Trophoblast cell (in vitro differentiated cells and primary cell): ENCODE measurements around the gene RADIL.

Source experiments
- DNase-seq, 2 donors: peaks; one replicate each; pipeline ENCODE4 v3.0.0-alpha.2; 2016
- H2AFZ ChIP-seq: 2 replicates; pipeline ENCODE4 v1.6.1; 2013; ENCODE audit warnings: low read length, moderate library complexity, mild to moderate bottlenecking; ENCODE audit not compliant: insufficient read depth, poor library complexity
- H2AK5ac ChIP-seq: 2 replicates; pipeline ENCODE4 v1.6.1; 2013; ENCODE audit warnings: mild to moderate bottlenecking, low read length
- H2BK120ac ChIP-seq: 2 replicates; pipeline ENCODE4 v1.6.1; 2013; ENCODE audit warnings: low read length, mild to moderate bottlenecking, moderate library complexity; ENCODE audit not compliant: insufficient read depth, poor library complexity
- H2BK12ac ChIP-seq: 2 replicates; pipeline ENCODE4 v1.6.1; 2013; ENCODE audit warnings: mild to moderate bottlenecking, low read length, moderate library complexity
- H2BK5ac ChIP-seq: 2 replicates; pipeline ENCODE4 v1.6.1; 2013; ENCODE audit warnings: low read length, low read depth, moderate library complexity, mild to moderate bottlenecking; ENCODE audit not compliant: poor library complexity
- H3K14ac ChIP-seq: 2 replicates; pipeline ENCODE4 v1.6.1; 2013; ENCODE audit warnings: mild to moderate bottlenecking, low read length
- H3K18ac ChIP-seq: 2 replicates; pipeline ENCODE4 v1.6.1; 2013; ENCODE audit warnings: mild to moderate bottlenecking, low read length
- H3K23ac ChIP-seq: 2 replicates; pipeline ENCODE4 v1.6.1; 2013; ENCODE audit warnings: low read length
- H3K27ac ChIP-seq: 2 replicates; pipeline ENCODE4 v1.5.1; 2013; ENCODE audit warnings: low read depth, mild to moderate bottlenecking, inconsistent platforms, low read length, moderate library complexity
- H3K27me3 ChIP-seq: 2 replicates; pipeline ENCODE4 v1.6.1; 2013; ENCODE audit warnings: inconsistent platforms, mild to moderate bottlenecking, low read length, moderate library complexity; ENCODE audit not compliant: insufficient read depth
- H3K36me3 ChIP-seq, 2 experiments: 1 replicate in 1 of 2; 2 replicates in 1 of 2; pipeline ENCODE4 v1.6.1; 2013; ENCODE audit warnings: low read length in 2 of 2, mild to moderate bottlenecking in 2 of 2, moderate library complexity in 1 of 2; ENCODE audit not compliant: insufficient read depth in 2 of 2, control insufficient read depth in 1 of 2
- H3K4ac ChIP-seq: 2 replicates; pipeline ENCODE4 v1.6.1; 2013; ENCODE audit warnings: low read depth, mild to moderate bottlenecking, low read length, moderate library complexity
- H3K4me1 ChIP-seq, 2 experiments: 1 replicate in 1 of 2; 2 replicates in 1 of 2; pipeline ENCODE4 v1.6.1; 2013; ENCODE audit warnings: low read length in 2 of 2, mild to moderate bottlenecking in 2 of 2, moderate library complexity in 1 of 2; ENCODE audit not compliant: insufficient read depth in 2 of 2, control insufficient read depth in 1 of 2
- H3K4me2 ChIP-seq: 2 replicates; pipeline ENCODE4 v1.6.1; 2013; ENCODE audit warnings: inconsistent platforms, mild to moderate bottlenecking, low read length, moderate library complexity
- H3K4me3 ChIP-seq: 2 replicates; pipeline ENCODE4 v1.5.1; 2013; ENCODE audit warnings: mild to moderate bottlenecking, low read depth, low read length, inconsistent platforms
- H3K79me1 ChIP-seq: one replicate; pipeline ENCODE4 v1.6.1; 2013; ENCODE audit warnings: low read length
- H3K79me2 ChIP-seq: 2 replicates; pipeline ENCODE4 v1.6.1; 2013; ENCODE audit warnings: low read length, mild to moderate bottlenecking; ENCODE audit not compliant: control insufficient read depth, insufficient read depth, poor library complexity
- H3K9ac ChIP-seq: 2 replicates; pipeline ENCODE4 v1.6.1; 2013; ENCODE audit warnings: mild to moderate bottlenecking, low read length
- H3K9me3 ChIP-seq: 2 replicates; pipeline ENCODE4 v1.6.1; 2013; ENCODE audit warnings: low read depth, mild to moderate bottlenecking, control low read depth, inconsistent platforms, low read length; ENCODE audit not compliant: insufficient read depth
- H4K12ac ChIP-seq: 2 replicates; pipeline ENCODE4 v1.6.1; 2013; ENCODE audit warnings: low read depth, mild to moderate bottlenecking, low read length, moderate library complexity
- H4K8ac ChIP-seq: 2 replicates; pipeline ENCODE4 v1.6.1; 2013; ENCODE audit warnings: low read depth, mild to moderate bottlenecking, low read length, moderate library complexity
- H4K91ac ChIP-seq: one replicate; pipeline ENCODE4 v1.6.1; 2013; ENCODE audit warnings: low read depth, mild to moderate bottlenecking, low read length, moderate library complexity
- WGBS: extraction: QIAGEN DNeasy Blood & Tissue Kit; methylation state at CpG from one replicate; pipeline ENCODE4 v1.1.7; 2013; ENCODE audit warnings: missing lambda C conversion rate; ENCODE audit not compliant: insufficient read length, insufficient coverage; ENCODE audit errors: extremely low coverage; 5-methylcytosine and 5-hydroxymethylcytosine counted together

RADIL gene

GRCh38 chr7:4763794-4764185 is 119.7 kb downstream of the RADIL start:
- Histone ChIP-seq H4K91ac (no peak overlapping the region), H3K27me3 (no peaks in the 10 kb centered on the region), H3K9me3 (no peaks in the 10 kb centered on the region), H3K4ac (no peak overlapping the region), H3K4me3 (no peak overlapping the region), H3K23ac (no peak overlapping the region), H3K36me3 (peaks cover 55% of the 10 kb centered on the region in 2 experiments), H2AFZ (no peak overlapping the region), H3K27ac (no peak overlapping the region), H3K14ac (no peak overlapping the region), H3K18ac (no peak overlapping the region), H3K79me1 (no peaks in the 10 kb centered on the region), H2BK12ac (no peak overlapping the region), H4K8ac (no peak overlapping the region), H2BK120ac (no peak overlapping the region), H4K12ac (no peak overlapping the region), H3K9ac (no peak overlapping the region), H3K4me1 (no peaks in the 10 kb centered on the region), H3K79me2 (no peaks in the 10 kb centered on the region), H2BK5ac (no peak overlapping the region), H3K4me2 (no peak overlapping the region), H2AK5ac (no peak overlapping the region)
- no peak for DNase-seq
- no CpG with 5 or more reads among the region's 21 CpGs for WGBS

- H3K27me3 ChIP-seq = no peaks in the 10 kb centered on the region
- H3K27ac ChIP-seq = no peak overlapping the region
- DNase-seq = no peak
- H3K9me3 ChIP-seq = no peaks in the 10 kb centered on the region
- H3K4ac ChIP-seq = no peak overlapping the region
- no peak overlapping the region for H2AFZ ChIP-seq
- no CpG with 5 or more reads among the region's 32 CpGs for WGBS
- no peaks in the 10 kb centered on the region for H3K79me2 ChIP-seq
- H3K23ac ChIP-seq = no peak overlapping the region
- no peak overlapping the region for H4K12ac ChIP-seq
- no peak overlapping the region for H3K4me3 ChIP-seq
- H4K8ac ChIP-seq = no peak overlapping the region
- H3K36me3 ChIP-seq = peaks cover 60% of the 10 kb centered on the region in 2 experiments
- no peak overlapping the region for H3K18ac ChIP-seq
- no peaks in the 10 kb centered on the region for H3K79me1 ChIP-seq
- H3K4me2 ChIP-seq = no peak overlapping the region
- H2BK120ac ChIP-seq = no peak overlapping the region
- no peak overlapping the region for H4K91ac ChIP-seq
- no peak overlapping the region for H2BK12ac ChIP-seq
- H2BK5ac ChIP-seq = no peak overlapping the region
- no peaks in the 10 kb centered on the region for H3K4me1 ChIP-seq
- H2AK5ac ChIP-seq = no peak overlapping the region
- no peak overlapping the region for H3K14ac ChIP-seq
- H3K9ac ChIP-seq = no peak overlapping the region
These were observed 120.3 kb downstream of the RADIL start for GRCh38 chr7:4763091-4763793.

- Histone ChIP-seq H3K79me2 (no peaks in the 10 kb centered on the region), H3K27ac (no peak overlapping the region), H3K4me1 (no peaks in the 10 kb centered on the region), H2BK5ac (no peak overlapping the region), H4K8ac (no peak overlapping the region), H4K12ac (no peak overlapping the region), H3K27me3 (no peaks in the 10 kb centered on the region), H2BK120ac (no peak overlapping the region), H3K79me1 (no peaks in the 10 kb centered on the region), H2AFZ (no peak overlapping the region), H3K4ac (no peak overlapping the region), H3K9me3 (no peaks in the 10 kb centered on the region), H3K9ac (no peak overlapping the region), H3K4me3 (no peak overlapping the region), H4K91ac (no peak overlapping the region), H3K18ac (no peak overlapping the region), H3K36me3 (peaks cover 63 to 65% of the 10 kb centered on the region in 2 experiments), H2BK12ac (no peak overlapping the region), H3K14ac (no peak overlapping the region), H3K4me2 (no peak overlapping the region), H2AK5ac (no peak overlapping the region), H3K23ac (no peak overlapping the region)
- no CpG with 5 or more reads among the region's 54 CpGs for WGBS
- no peak for DNase-seq
These were observed 121.1 kb downstream of the RADIL start for GRCh38 chr7:4762121-4763055.

GRCh38 chr7:4760952-4761351 is 122.6 kb downstream of the RADIL start:
- Histone ChIP-seq H4K91ac (no peak overlapping the region), H2AK5ac (no peak overlapping the region), H3K4ac (no peak overlapping the region), H2AFZ (no peak overlapping the region), H4K8ac (no peak overlapping the region), H2BK120ac (no peak overlapping the region), H3K4me2 (no peak overlapping the region), H3K27me3 (no peaks in the 10 kb centered on the region), H3K4me1 (no peaks in the 10 kb centered on the region), H3K4me3 (no peak overlapping the region), H3K23ac (no peak overlapping the region), H3K14ac (no peak overlapping the region), H3K27ac (no peak overlapping the region), H2BK12ac (no peak overlapping the region), H3K36me3 (peaks cover 66 to 71% of the 10 kb centered on the region in 2 experiments), H4K12ac (peak overlapping the region; percentile 8), H3K79me1 (no peaks in the 10 kb centered on the region), H3K9ac (no peak overlapping the region), H2BK5ac (no peak overlapping the region), H3K18ac (no peak overlapping the region), H3K9me3 (no peaks in the 10 kb centered on the region), H3K79me2 (no peaks in the 10 kb centered on the region)
- DNase-seq = no peak
- WGBS = no CpG with 5 or more reads among the region's 26 CpGs
